Colonic mucosa (tissue), 4 donors: ENCODE measurements around the gene DAPK2. TPM values are rescaled to one million over a fixed set of nuclear protein-coding genes. Genes with fewer than 3 reads are reported as not detected.
A peak's percentile ranks its signal among the peaks of the same experiment; 100 is the strongest.

ENCODE experiments used
- DNase-seq: peaks from one replicate; pipeline ENCODE4 v3.0.0-alpha.2; 2020
- H3K27ac ChIP-seq: fragments of 200-600 bp; one replicate; pipeline ENCODE4 v1.8.0; 2021
- H3K27me3 ChIP-seq: fragments of 200-600 bp; one replicate; pipeline ENCODE4 v1.8.0; 2021
- H3K36me3 ChIP-seq: fragments of 200-600 bp; one replicate; pipeline ENCODE4 v1.8.0; 2021
- H3K4me1 ChIP-seq: fragments of 200-600 bp; one replicate; pipeline ENCODE4 v1.8.0; 2021; ENCODE audit warnings: mild to moderate bottlenecking
- H3K4me3 ChIP-seq: fragments of 200-600 bp; one replicate; pipeline ENCODE4 v1.8.0; 2021
- H3K9ac ChIP-seq, 2 donors: one replicate each; pipeline ENCODE4 v1.7.0; 2013; ENCODE audit warnings: control low read depth in 2 of 2, low read depth in 2 of 2, low read length in 2 of 2
- H3K9me3 ChIP-seq: fragments of 200-600 bp; one replicate; pipeline ENCODE4 v1.8.0; 2021
- intact Hi-C: fragments of 100-400 bp; cut with DNase I; formaldehyde crosslinking; loops from one replicate; pipeline ENCODE4 v1.14.1; 2022
- total RNA-seq, 2 donors: library from RNA; stranded (reverse); fragmentation: NEBNext Ultra II Directional in 1 of 2; extraction: Animal tissue kit (Norgen Biotek cat#: 25700) in 1 of 2; gene quantifications; one replicate each; pipeline ENCODE4 v1.2.1, GENCODE V29; 2021
- TF ChIP-seq, protein P1 (sequence below): fragments of 200-600 bp; IDR thresholded peaks from one replicate; pipeline ENCODE4 v1.8.0; 2022; ENCODE audit warnings: antibody characterized with exemption, mild to moderate bottlenecking
- donor health status: healthy.
- donor health status: DM: no; HTN: no; CAD: no.
- donor health status: DM: no; HTN: no; CAD: no.

The DAPK2 gene
- total RNA-seq, 2 donors from 2014 or later: 23.7 to 26.5 TPM

GRCh38 chr15:64000183-64000951 is 45.9 kb downstream of the DAPK2 start:
- no peak for DNase-seq
- H3K4me1 ChIP-seq: peaks cover 4% of the 10 kb centered on the region
- H3K27ac ChIP-seq: no peak overlapping the region
- H3K4me3 ChIP-seq: no peak overlapping the region
- TF ChIP-seq, protein P1, sequence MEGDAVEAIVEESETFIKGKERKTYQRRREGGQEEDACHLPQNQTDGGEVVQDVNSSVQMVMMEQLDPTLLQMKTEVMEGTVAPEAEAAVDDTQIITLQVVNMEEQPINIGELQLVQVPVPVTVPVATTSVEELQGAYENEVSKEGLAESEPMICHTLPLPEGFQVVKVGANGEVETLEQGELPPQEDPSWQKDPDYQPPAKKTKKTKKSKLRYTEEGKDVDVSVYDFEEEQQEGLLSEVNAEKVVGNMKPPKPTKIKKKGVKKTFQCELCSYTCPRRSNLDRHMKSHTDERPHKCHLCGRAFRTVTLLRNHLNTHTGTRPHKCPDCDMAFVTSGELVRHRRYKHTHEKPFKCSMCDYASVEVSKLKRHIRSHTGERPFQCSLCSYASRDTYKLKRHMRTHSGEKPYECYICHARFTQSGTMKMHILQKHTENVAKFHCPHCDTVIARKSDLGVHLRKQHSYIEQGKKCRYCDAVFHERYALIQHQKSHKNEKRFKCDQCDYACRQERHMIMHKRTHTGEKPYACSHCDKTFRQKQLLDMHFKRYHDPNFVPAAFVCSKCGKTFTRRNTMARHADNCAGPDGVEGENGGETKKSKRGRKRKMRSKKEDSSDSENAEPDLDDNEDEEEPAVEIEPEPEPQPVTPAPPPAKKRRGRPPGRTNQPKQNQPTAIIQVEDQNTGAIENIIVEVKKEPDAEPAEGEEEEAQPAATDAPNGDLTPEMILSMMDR: no peak
- intact Hi-C loops: no loop called here
- no peaks in the 10 kb centered on the region for H3K27me3 ChIP-seq
- H3K36me3 ChIP-seq: no peaks in the 10 kb centered on the region
- H3K9ac ChIP-seq: peak overlapping the region in 1 of 2 donors; percentile 3
- no peaks in the 10 kb centered on the region for H3K9me3 ChIP-seq

DNA sequence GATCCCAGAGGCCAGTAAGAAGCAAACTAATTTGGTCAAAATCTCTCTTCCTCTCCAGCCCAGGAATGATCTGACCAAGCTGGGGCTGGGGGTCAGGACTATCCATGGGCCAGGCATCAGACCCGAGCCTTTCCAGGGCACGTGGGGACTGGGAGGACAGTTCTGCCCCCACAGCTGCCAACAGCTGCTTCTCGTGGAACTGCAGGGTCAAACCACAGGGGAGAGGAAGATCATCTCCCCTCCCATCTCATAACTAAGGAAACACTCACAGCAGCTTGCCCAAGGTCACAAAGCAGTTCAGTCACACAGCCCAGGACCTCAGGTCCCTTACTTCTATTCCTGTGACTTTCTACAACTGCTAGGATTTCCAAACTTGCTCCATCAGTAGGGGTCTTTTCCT is 47.1 kb downstream of the DAPK2 start:
- Histone ChIP-seq H3K36me3 (no peaks in the 10 kb centered on the region), H3K9ac (no peak overlapping the region), H3K27ac (no peak overlapping the region), H3K4me3 (no peak overlapping the region), H3K4me1 (peaks cover 4% of the 10 kb centered on the region), H3K9me3 (no peaks in the 10 kb centered on the region), H3K27me3 (no peaks in the 10 kb centered on the region)
- intact Hi-C loops: no loop called here
- TF ChIP-seq, protein P1: no peak
- no peak for DNase-seq

DNA sequence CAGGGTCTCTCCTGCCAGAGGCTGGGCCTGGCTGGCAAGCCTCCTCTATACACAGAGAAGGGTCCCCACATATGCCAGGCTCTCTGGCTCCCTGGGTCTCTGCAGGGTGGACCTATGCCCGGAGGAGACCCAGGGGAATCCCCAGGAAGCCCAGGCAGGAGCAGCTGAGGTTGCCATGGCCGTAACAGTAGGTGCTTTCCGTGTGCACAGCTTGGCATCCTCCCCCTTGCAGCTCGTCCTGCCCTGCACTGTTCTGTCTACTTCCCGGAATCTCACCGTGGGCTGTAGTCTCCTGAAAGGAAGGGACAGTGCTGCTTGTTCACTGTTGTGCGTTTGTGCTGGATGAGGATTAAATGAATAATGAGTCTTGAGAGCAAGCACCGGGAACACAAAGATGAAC is 47.8 kb downstream of the DAPK2 start:
- Histone ChIP-seq H3K36me3 (no peaks in the 10 kb centered on the region), H3K9me3 (no peaks in the 10 kb centered on the region), H3K9ac (no peak overlapping the region), H3K4me3 (no peak overlapping the region), H3K27ac (no peak overlapping the region), H3K4me1 (peaks cover 4% of the 10 kb centered on the region), H3K27me3 (no peaks in the 10 kb centered on the region)
- DNase-seq: no peak
- TF ChIP-seq, protein P1: no peak
- intact Hi-C loops: no loop called here

DNA sequence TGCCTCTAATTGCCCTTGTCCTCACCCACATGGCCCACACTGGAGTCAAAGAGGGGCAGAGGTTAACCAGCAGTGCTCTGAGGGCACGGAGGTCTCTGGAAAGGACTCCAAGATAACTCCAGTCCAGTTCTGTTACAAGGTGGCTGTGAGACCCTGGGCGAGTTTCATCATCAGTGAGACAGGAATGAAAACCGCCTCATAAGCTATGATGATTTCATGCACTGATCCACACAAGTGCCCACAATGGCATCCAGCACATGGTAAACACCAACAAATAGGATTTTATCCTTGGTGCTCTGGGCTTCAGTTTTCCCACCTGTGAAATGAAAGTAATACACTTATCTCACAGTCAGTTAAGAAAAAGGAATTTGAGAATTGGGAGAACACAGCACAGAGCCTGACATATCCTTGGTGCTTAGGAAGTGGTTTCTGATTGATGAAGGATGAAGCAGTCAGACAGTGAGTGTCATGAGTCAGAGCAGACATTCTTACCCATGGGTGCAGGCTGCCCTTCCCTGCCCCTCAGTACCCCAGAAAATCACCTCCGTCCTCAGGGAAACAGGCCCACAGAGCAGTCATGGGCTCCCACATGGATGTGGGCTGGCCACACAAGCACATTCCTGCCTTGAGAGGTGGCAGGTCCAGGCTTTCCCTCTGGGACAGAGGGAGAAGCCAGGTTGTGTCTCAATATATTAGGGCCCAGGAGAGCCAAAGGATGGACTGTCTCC is 48.4 kb downstream of the DAPK2 start:
- H3K27ac ChIP-seq: no peak overlapping the region
- no peaks in the 10 kb centered on the region for H3K36me3 ChIP-seq
- no peak overlapping the region for H3K9ac ChIP-seq
- peaks cover 4% of the 10 kb centered on the region for H3K4me1 ChIP-seq
- DNase-seq: no peak
- TF ChIP-seq, protein P1: no peak
- no peak overlapping the region for H3K4me3 ChIP-seq
- intact Hi-C loops: no loop called here
- H3K9me3 ChIP-seq: no peaks in the 10 kb centered on the region
- no peaks in the 10 kb centered on the region for H3K27me3 ChIP-seq

DNA sequence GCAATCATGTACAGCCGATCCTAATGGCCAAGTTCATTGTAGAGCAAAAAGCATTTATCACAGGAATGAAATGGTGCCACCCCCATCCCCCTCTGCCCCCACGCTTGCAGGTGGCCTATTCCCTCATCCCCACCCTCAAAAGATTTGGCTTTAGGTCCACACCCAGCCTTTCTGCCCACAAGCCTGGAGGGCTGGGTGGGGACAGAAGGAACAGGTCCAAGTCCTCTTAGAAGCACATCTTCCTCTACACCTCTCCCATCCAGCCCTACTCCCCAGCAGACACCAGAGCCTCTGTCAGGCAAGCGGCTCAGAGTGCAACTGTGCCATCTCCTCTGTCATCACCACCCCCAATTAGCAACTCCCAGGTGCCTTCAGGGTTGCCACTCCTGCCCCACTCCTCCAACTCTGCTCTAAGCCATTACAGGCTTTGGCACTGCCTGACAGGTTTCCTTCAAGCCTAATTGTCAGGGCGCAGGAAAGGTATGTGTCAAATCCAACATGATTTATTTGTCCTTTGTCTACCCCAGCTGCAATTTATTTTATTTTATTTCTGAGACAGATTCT is 49.4 kb downstream of the DAPK2 start:
- DNase-seq: no peak
- no peaks in the 10 kb centered on the region for H3K9me3 ChIP-seq
- H3K27me3 ChIP-seq: no peaks in the 10 kb centered on the region
- TF ChIP-seq, protein P1: no peak
- H3K4me3 ChIP-seq: no peak overlapping the region
- H3K27ac ChIP-seq: no peak overlapping the region
- H3K36me3 ChIP-seq: no peaks in the 10 kb centered on the region
- no peak overlapping the region for H3K9ac ChIP-seq
- intact Hi-C loops: no loop called here
- H3K4me1 ChIP-seq: peaks cover 7% of the 10 kb centered on the region
